Epithelial cell of proximal tubule (primary cell): ENCODE results near the gene PARP3. TPM values are rescaled to one million over a fixed set of nuclear protein-coding genes. Genes with fewer than 3 reads are reported as not detected.

Experiments
- DNase-seq: peaks from one replicate; pipeline ENCODE4 v3.0.0-alpha.2; 2011; ENCODE audit warnings: low read depth
- H3K4me3 ChIP-seq: 2 replicates; pipeline ENCODE4 v1.5.1; 2011; ENCODE audit warnings: low read depth, mild to moderate bottlenecking, low read length
- CTCF ChIP-seq: conservative IDR thresholded peaks from 2 replicates; pipeline ENCODE4 v1.5.1; 2012; ENCODE audit warnings: low read depth, mild to moderate bottlenecking, low read length
- total RNA-seq: library from RNA; depleted of rRNA; stranded (reverse); fragments of >200 nt; gene quantifications from 2 replicates; pipeline ENCODE4 v1.2.3, GENCODE V29; 2015

PARP3 gene
- total RNA-seq, 1 donor from 2014 or later = 18.8 TPM

GRCh38 chr3:51929420-51930003 lies 12.7 kb upstream of the PARP3 start:
- no peak for TF ChIP-seq CTCF
- H3K4me3 ChIP-seq = no peak overlapping the region
- DNase-seq = no peak

GRCh38 chr3:51930439-51930838 lies 11.7 kb upstream of the PARP3 start:
- no peak for DNase-seq
- no peak for TF ChIP-seq CTCF
- no peak overlapping the region for H3K4me3 ChIP-seq

- H3K4me3 ChIP-seq = no peak overlapping the region
- DNase-seq = no peak
- TF ChIP-seq CTCF = no peak
These were observed 10.4 kb upstream of the PARP3 start for GRCh38 chr3:51931756-51932155.

GRCh38 chr3:51932471-51933370 lies 9.4 kb upstream of the PARP3 start:
- no peak for TF ChIP-seq CTCF
- DNase-seq = no peak
- H3K4me3 ChIP-seq = no peak overlapping the region

- H3K4me3 ChIP-seq = no peak overlapping the region
- DNase-seq = no peak
- no peak for TF ChIP-seq CTCF
These were observed 8.6 kb upstream of the PARP3 start for GRCh38 chr3:51933471-51934138.

- TF ChIP-seq CTCF = no peak
- H3K4me3 ChIP-seq = no peak overlapping the region
- no peak for DNase-seq
These were observed 7.9 kb upstream of the PARP3 start for GRCh38 chr3:51934139-51934850.
